22Rv1 (cell line): ENCODE measurements around the gene NRP2.

Experiments used
- CTCF ChIP-seq: fragments of 450-650 bp; IDR thresholded peaks from 2 replicates; pipeline ENCODE4 v1.5.1; 2017; ENCODE audit warnings: mild to moderate bottlenecking
- ZFX ChIP-seq: fragments of 450-650 bp; IDR thresholded peaks from 2 replicates; pipeline ENCODE4 v1.6.1; 2017; ENCODE audit warnings: antibody characterized with exemption, borderline replicate concordance

- TF ChIP-seq CTCF = no peak
- no peak for TF ChIP-seq ZFX
Measured at GRCh38 chr2:205754285-205754923, 72.1 kb downstream of the NRP2 start.
